Endothelial cell (in vitro differentiated cells): ENCODE results near the gene NR0B1. TPM values are rescaled to one million over a fixed set of nuclear protein-coding genes. Genes with fewer than 3 reads are reported as not detected.

Source experiments
- DNase-seq: peaks from one replicate; pipeline ENCODE4 v3.0.0; 2021; ENCODE audit warnings: low spot score
- H3K27ac Mint-ChIP-seq: one replicate; pipeline ENCODE4 v1.8.0; 2021; ENCODE audit warnings: mixed read lengths, inconsistent platforms; ENCODE audit not compliant: unreplicated experiment
- H3K27me3 Mint-ChIP-seq: one replicate; pipeline ENCODE4 v1.8.0; 2021; ENCODE audit warnings: mild to moderate bottlenecking, moderate library complexity, mixed read lengths, inconsistent platforms; ENCODE audit not compliant: unreplicated experiment
- H3K36me3 Mint-ChIP-seq: one replicate; pipeline ENCODE4 v1.8.0; 2021; ENCODE audit warnings: mild to moderate bottlenecking, low read depth, mixed read lengths, inconsistent platforms; ENCODE audit not compliant: unreplicated experiment
- H3K4me1 Mint-ChIP-seq: one replicate; pipeline ENCODE4 v1.8.0; 2021; ENCODE audit warnings: mild to moderate bottlenecking, mixed read lengths, inconsistent platforms; ENCODE audit not compliant: unreplicated experiment
- H3K4me3 Mint-ChIP-seq: one replicate; pipeline ENCODE4 v1.8.0; 2021; ENCODE audit warnings: mild to moderate bottlenecking, mixed read lengths, inconsistent platforms; ENCODE audit not compliant: unreplicated experiment
- H3K9me3 Mint-ChIP-seq: one replicate; pipeline ENCODE4 v1.8.0; 2021; ENCODE audit warnings: mixed read lengths, inconsistent platforms; ENCODE audit not compliant: unreplicated experiment
- total RNA-seq: library from RNA; stranded (reverse); fragmentation: NEBNext Ultra II Directional; extraction: Animal tissue kit (Norgen Biotek cat#: 25700); gene quantifications from one replicate; pipeline ENCODE4 v1.2.1, GENCODE V29; 2021; ENCODE audit not compliant: unreplicated experiment
- TF ChIP-seq, protein P1 (sequence below): fragments of 200-600 bp; sonication (generic); IDR thresholded peaks from one replicate; pipeline ENCODE4 v1.5.0; 2021; ENCODE audit warnings: antibody characterized with exemption; ENCODE audit not compliant: unreplicated experiment

NR0B1 gene
- total RNA-seq, 1 donor from 2014 or later = not detected

- H3K4me1 Mint-ChIP-seq = no peaks in the 10 kb centered on the region
- no peak overlapping the region for H3K27ac Mint-ChIP-seq
- H3K4me3 Mint-ChIP-seq = no peak overlapping the region
- H3K27me3 Mint-ChIP-seq = no peaks in the 10 kb centered on the region
- no peaks in the 10 kb centered on the region for H3K9me3 Mint-ChIP-seq
- no peak for DNase-seq
- no peaks in the 10 kb centered on the region for H3K36me3 Mint-ChIP-seq
- TF ChIP-seq, protein P1, sequence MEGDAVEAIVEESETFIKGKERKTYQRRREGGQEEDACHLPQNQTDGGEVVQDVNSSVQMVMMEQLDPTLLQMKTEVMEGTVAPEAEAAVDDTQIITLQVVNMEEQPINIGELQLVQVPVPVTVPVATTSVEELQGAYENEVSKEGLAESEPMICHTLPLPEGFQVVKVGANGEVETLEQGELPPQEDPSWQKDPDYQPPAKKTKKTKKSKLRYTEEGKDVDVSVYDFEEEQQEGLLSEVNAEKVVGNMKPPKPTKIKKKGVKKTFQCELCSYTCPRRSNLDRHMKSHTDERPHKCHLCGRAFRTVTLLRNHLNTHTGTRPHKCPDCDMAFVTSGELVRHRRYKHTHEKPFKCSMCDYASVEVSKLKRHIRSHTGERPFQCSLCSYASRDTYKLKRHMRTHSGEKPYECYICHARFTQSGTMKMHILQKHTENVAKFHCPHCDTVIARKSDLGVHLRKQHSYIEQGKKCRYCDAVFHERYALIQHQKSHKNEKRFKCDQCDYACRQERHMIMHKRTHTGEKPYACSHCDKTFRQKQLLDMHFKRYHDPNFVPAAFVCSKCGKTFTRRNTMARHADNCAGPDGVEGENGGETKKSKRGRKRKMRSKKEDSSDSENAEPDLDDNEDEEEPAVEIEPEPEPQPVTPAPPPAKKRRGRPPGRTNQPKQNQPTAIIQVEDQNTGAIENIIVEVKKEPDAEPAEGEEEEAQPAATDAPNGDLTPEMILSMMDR = no peak
These were observed 30.8 kb downstream of the NR0B1 start for GRCh38 chrX:30278365-30278764.

DNA sequence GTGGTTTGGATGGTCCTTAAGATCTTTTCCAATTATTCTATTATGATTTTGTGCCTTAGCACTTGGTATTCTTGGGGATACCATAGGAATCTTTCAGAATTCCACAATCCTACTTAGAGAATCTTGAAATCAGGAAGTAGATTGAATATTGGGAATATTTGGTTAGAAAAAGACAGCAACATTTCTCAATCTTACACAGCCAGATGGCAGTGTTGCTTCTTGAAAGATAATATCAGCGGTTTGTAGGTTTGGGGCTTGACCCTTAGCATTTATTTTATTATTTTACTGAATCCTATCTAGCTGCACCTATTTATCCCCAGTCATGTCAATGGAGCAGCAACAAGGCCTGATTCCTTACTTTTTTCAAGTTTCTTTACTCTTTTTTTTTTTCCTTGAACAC lies 33.7 kb downstream of the NR0B1 start:
- Mint-ChIP-seq H3K27ac (no peak overlapping the region), H3K27me3 (no peaks in the 10 kb centered on the region), H3K4me1 (no peaks in the 10 kb centered on the region), H3K9me3 (no peaks in the 10 kb centered on the region), H3K4me3 (no peak overlapping the region), H3K36me3 (no peaks in the 10 kb centered on the region)
- DNase-seq = no peak
- TF ChIP-seq, protein P1 = no peak

- no peak overlapping the region for H3K4me3 Mint-ChIP-seq
- TF ChIP-seq, protein P1 = no peak
- no peak overlapping the region for H3K27ac Mint-ChIP-seq
These were observed 38.6 kb downstream of the NR0B1 start for GRCh38 chrX:30270639-30271038.

DNA sequence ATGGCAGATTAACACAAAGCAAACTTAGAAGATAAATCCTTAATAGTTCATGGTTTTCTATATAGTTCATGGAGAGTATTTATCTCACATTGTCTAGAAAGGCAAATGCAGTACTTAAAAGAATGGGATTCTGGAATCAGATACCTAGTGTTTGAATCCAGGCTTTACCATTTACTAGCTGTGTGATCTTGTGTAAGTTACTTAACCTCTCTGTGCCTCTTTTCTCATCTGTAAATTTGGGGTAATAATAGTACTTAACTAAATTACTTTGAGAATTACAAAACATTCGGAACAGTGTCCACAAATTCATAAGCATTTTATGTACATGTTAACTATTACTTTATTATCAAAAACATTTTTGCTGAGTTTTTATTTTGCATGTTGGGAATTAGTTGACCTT lies 46.4 kb downstream of the NR0B1 start:
- no peak overlapping the region for H3K27ac Mint-ChIP-seq
- H3K9me3 Mint-ChIP-seq = no peaks in the 10 kb centered on the region
- no peaks in the 10 kb centered on the region for H3K27me3 Mint-ChIP-seq
- TF ChIP-seq, protein P1 = no peak
- H3K4me1 Mint-ChIP-seq = peaks cover 4% of the 10 kb centered on the region
- DNase-seq = no peak
- H3K36me3 Mint-ChIP-seq = no peaks in the 10 kb centered on the region
- H3K4me3 Mint-ChIP-seq = no peak overlapping the region

More at GRCh38 chrX:30270639-30271038, 38.6 kb downstream of the NR0B1 start:
- Mint-ChIP-seq H3K9me3 (no peaks in the 10 kb centered on the region), H3K36me3 (no peaks in the 10 kb centered on the region), H3K27me3 (no peaks in the 10 kb centered on the region), H3K4me1 (no peaks in the 10 kb centered on the region)
- DNase-seq = no peak

DNA sequence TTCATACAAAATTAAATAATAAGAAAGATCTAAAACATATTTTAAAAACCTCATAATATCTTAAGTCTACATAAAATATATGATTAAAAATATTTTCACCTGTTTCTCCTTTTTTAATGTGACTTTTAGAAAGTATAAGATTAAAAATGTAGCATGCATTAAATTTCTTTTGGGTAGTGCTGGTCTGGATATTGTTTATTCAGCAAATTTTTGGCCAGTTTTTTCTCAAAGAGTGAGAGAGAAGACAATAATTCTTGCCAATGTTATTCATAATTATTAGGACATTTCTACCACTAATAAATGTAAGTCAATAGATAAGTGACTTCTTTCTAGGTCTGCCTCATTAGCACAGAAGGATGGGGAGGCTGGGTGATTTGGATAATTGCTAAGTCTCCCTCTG lies 48.2 kb downstream of the NR0B1 start:
- H3K36me3 Mint-ChIP-seq = no peaks in the 10 kb centered on the region

More for the DNA sequence above, 48.2 kb downstream of the NR0B1 start:
- peaks cover 4% of the 10 kb centered on the region for H3K4me1 Mint-ChIP-seq
- no peak for DNase-seq
- H3K27me3 Mint-ChIP-seq = no peaks in the 10 kb centered on the region
- TF ChIP-seq, protein P1 = no peak
- no peak overlapping the region for H3K4me3 Mint-ChIP-seq
- no peak overlapping the region for H3K27ac Mint-ChIP-seq
- H3K9me3 Mint-ChIP-seq = no peaks in the 10 kb centered on the region
